ENCODE results near the gene PDC. TPM values are rescaled to one million over a fixed set of nuclear protein-coding genes. Genes with fewer than 3 reads are reported as not detected.

The PDC gene
- total RNA-seq: not detected in 2 replicates

DNA sequence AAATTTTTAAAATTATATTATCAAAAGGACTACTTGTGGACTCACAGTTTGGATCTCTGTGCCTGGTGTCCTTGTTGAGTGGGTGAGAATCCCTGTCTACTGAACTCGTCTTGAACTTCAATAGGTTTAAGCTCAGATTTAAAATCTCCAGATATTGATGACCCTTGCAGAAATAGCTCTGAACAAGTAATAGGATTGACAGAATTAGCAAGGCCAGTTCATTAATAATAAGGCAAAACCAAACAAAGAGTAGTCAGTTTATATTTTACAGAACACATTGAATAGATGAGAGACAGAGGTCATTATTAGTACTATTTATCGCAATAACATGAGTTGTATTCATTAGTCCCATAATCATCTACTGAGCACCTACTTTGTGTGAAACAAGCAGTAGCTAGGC lies at the start of gene PDC:
PDC (minus strand) TSS at position 101 of the 400 bp plus-strand sequence. CDS start 11,655 bp downstream, outside the sequence.

Other genes starting within 250 kb of the PDC start
- gene PRG4, start 164.8 kb downstream of the PDC start, total RNA-seq: 0.09 and 0.63 TPM in 2 replicates
- gene TPR, start 85.9 kb downstream of the PDC start, total RNA-seq: 61.2 and 62.9 TPM in 2 replicates
- gene ODR4, start 85.3 kb downstream of the PDC start, total RNA-seq: 13.7 and 18.8 TPM in 2 replicates
- gene PTGS2, start 219.3 kb upstream of the PDC start, total RNA-seq: 2.2 and 4.1 TPM in 2 replicates